HCT116 (cell line): ENCODE results near the gene CTSH. TPM values are rescaled to one million over a fixed set of nuclear protein-coding genes. Genes with fewer than 3 reads are reported as not detected.

Source experiments
- ATAC-seq: fragments of 200-7000 bp; cut with Tn5 transposase; 2 replicates; pipeline ENCODE4 v1.9.1; 2020; ENCODE audit warnings: mild to moderate bottlenecking, moderate library complexity
- BruUV-seq: library from RNA; stranded (reverse); fragments of 400-500 nt; replicated peaks from 2 replicates; lab custom pipeline; 2021; lab: Mats Ljungman, UMichigan
- CTCF ChIA-PET: fragments of 300-600 bp; sonication (Branson Sonifier 250); formaldehyde crosslinking; loops from one replicate; lab custom pipeline; 2021; ENCODE audit warnings: antibody characterized with exemption; lab: Charles Lee
- POLR2A ChIA-PET: fragments of 300-600, 350-600 bp; sonication (Branson Sonifier 250); formaldehyde crosslinking; loops from one replicate; lab custom pipeline; 2021; ENCODE audit warnings: antibody characterized with exemption; lab: Charles Lee
- RAD21 ChIA-PET, 2 experiments: fragments of 300-600 bp; sonication (Branson Sonifier 250); formaldehyde crosslinking; loops; one replicate each; lab custom pipeline; 2023; ENCODE audit warnings: low total read pairs in 2 of 2; ENCODE audit not compliant: uncharacterized antibody in 2 of 2, unreplicated experiment in 2 of 2, low non-redundant PET in 1 of 2; lab: Charles Lee
- DNase-seq: peaks from one replicate; pipeline ENCODE4 v3.0.0-alpha.2; 2010; ENCODE audit warnings: low read depth, low spot score
- H2AFZ ChIP-seq: fragments of 200-600 bp; shearing (Covaris generic), sonication (generic); 2 replicates; pipeline ENCODE4 v1.6.1; 2017; ENCODE audit warnings: low read depth, mixed run types, mixed read lengths, antibody characterized with exemption, low read length; ENCODE audit not compliant: poor library complexity, severe bottlenecking
- H3K27ac ChIP-seq: 2 replicates; pipeline ENCODE4 v1.5.1; 2012; ENCODE audit warnings: low read depth, low read length
- H3K27me3 ChIP-seq: fragments of 200-600 bp; sonication (generic); 2 replicates; pipeline ENCODE4 v1.6.1; 2016; ENCODE audit warnings: mixed run types, low read length, mixed read lengths; ENCODE audit not compliant: insufficient read depth
- H3K36me3 ChIP-seq, 2 experiments: fragments of 200-500 bp in 1 of 2; fragments of 200-600 bp in 1 of 2; sonication (Bioruptor generic) in 1 of 2; sonication (generic) in 1 of 2; 2 replicates each; pipeline versions ENCODE4 v1.5.1 to v1.6.1; 2014 to 2016; ENCODE audit warnings: low read length in 2 of 2, inconsistent platforms in 1 of 2, mixed read lengths in 1 of 2, mixed run types in 1 of 2; ENCODE audit not compliant: insufficient read depth in 2 of 2, control insufficient read depth in 1 of 2
- H3K4me1 ChIP-seq, 2 experiments: fragments of 200-600 bp in 1 of 2; sonication (generic) in 1 of 2; 2 replicates each; pipeline versions ENCODE4 v1.5.1 to v1.6.1; 2012 to 2017; ENCODE audit warnings: low read length in 2 of 2, inconsistent platforms in 1 of 2, mild to moderate bottlenecking in 1 of 2, mixed read lengths in 1 of 2, mixed run types in 1 of 2, moderate library complexity in 1 of 2; ENCODE audit not compliant: insufficient read depth in 2 of 2, control insufficient read depth in 1 of 2
- H3K4me2 ChIP-seq: fragments of 200-600 bp; sonication (generic); 2 replicates; pipeline ENCODE4 v1.6.1; 2017; ENCODE audit warnings: mixed run types, low read length, mixed read lengths
- H3K4me3 ChIP-seq, 2 experiments: fragments of 200-600 bp in 1 of 2; sonication (generic) in 1 of 2; replicated peaks in 1 of 2; 2 replicates each; pipeline ENCODE4 v1.5.1; 2011 to 2016; ENCODE audit warnings: low read length in 2 of 2, control low read depth in 1 of 2, low read depth in 1 of 2, mild to moderate bottlenecking in 1 of 2, mixed read lengths in 1 of 2, mixed run types in 1 of 2
- H3K79me2 ChIP-seq: fragments of 200-600 bp; sonication (generic); 2 replicates; pipeline ENCODE4 v1.6.1; 2017; ENCODE audit warnings: mild to moderate bottlenecking, mixed run types, low read length, moderate library complexity, mixed read lengths; ENCODE audit not compliant: insufficient read depth
- H3K9ac ChIP-seq: fragments of 200-600 bp; sonication (generic); 2 replicates; pipeline ENCODE4 v1.6.1; 2016; ENCODE audit warnings: low read length, mixed read lengths
- H3K9me2 ChIP-seq: fragments of 200-600 bp; sonication (generic), shearing (Covaris generic); 2 replicates; pipeline ENCODE4 v1.6.1; 2017; ENCODE audit warnings: mixed run types, mild to moderate bottlenecking, moderate library complexity; ENCODE audit not compliant: insufficient read depth
- H3K9me3 ChIP-seq, 2 experiments: fragments of 200-500 bp in 1 of 2; fragments of 200-600 bp in 1 of 2; sonication (Bioruptor generic) in 1 of 2; sonication (generic) in 1 of 2; 2 replicates each; pipeline ENCODE4 v1.6.1; 2014 to 2017; ENCODE audit warnings: low read length in 2 of 2, mixed read lengths in 2 of 2, inconsistent platforms in 1 of 2, low read depth in 1 of 2, mild to moderate bottlenecking in 1 of 2, mixed run types in 1 of 2, moderate library complexity in 1 of 2; ENCODE audit not compliant: control insufficient read depth in 1 of 2, insufficient read depth in 1 of 2
- H4K20me1 ChIP-seq: fragments of 200-600 bp; sonication (generic), shearing (Covaris generic); 2 replicates; pipeline ENCODE4 v1.6.1; 2017; ENCODE audit warnings: mixed run types, mild to moderate bottlenecking, moderate library complexity; ENCODE audit not compliant: insufficient read depth
- CEBPB ChIP-seq: IDR thresholded peaks from 2 replicates; pipeline ENCODE4 v1.6.1; 2012; ENCODE audit warnings: low read depth
- RAD21 ChIP-seq: IDR thresholded peaks from 2 replicates; pipeline ENCODE4 v1.6.1; 2012; ENCODE audit warnings: low read depth, mild to moderate bottlenecking
- SRF ChIP-seq: IDR thresholded peaks from 2 replicates; pipeline ENCODE4 v1.6.1; 2012; ENCODE audit warnings: low read depth
- TCF7L2 ChIP-seq: IDR thresholded peaks from 2 replicates; pipeline ENCODE4 v1.7.0; 2011; ENCODE audit warnings: borderline replicate concordance, inconsistent platforms; ENCODE audit not compliant: insufficient read depth, insufficient read length; ENCODE audit errors: extremely low read depth
- ZNF274 ChIP-seq: fragments of 200-500 bp; sonication (Bioruptor generic); IDR thresholded peaks from 2 replicates; pipeline ENCODE4 v1.6.1; 2014; ENCODE audit warnings: mild to moderate bottlenecking, low read depth, low read length, inconsistent platforms
- intact Hi-C: fragments of 100-400 bp; cut with micrococcal nuclease; formaldehyde crosslinking; loops from 2 replicates; pipeline ENCODE4 v1.10.0; 2022
- total RNA-seq: library from RNA; stranded (reverse); gene quantifications from one replicate; pipeline ENCODE4 v1.2.1, GENCODE V29; 2021; ENCODE audit not compliant: unreplicated experiment
- TF ChIP-seq, protein P1 (sequence below), 3 experiments: fragments of 200-600 bp in 1 of 3; sonication (generic) in 1 of 3; IDR thresholded peaks in 2 of 3; conservative IDR thresholded peaks in 1 of 3; 2 replicates each; pipeline ENCODE4 v1.5.1; 2012 to 2017; ENCODE audit warnings: low read depth in 2 of 3, low read length in 2 of 3, antibody characterized with exemption in 1 of 3, borderline replicate concordance in 1 of 3, control low read depth in 1 of 3, mild to moderate bottlenecking in 1 of 3, mixed read lengths in 1 of 3, mixed run types in 1 of 3, moderate library complexity in 1 of 3; ENCODE audit not compliant: insufficient read depth in 1 of 3

CTSH gene
- total RNA-seq, 1 experiment from 2014 or later, result 37.5 TPM

DNA sequence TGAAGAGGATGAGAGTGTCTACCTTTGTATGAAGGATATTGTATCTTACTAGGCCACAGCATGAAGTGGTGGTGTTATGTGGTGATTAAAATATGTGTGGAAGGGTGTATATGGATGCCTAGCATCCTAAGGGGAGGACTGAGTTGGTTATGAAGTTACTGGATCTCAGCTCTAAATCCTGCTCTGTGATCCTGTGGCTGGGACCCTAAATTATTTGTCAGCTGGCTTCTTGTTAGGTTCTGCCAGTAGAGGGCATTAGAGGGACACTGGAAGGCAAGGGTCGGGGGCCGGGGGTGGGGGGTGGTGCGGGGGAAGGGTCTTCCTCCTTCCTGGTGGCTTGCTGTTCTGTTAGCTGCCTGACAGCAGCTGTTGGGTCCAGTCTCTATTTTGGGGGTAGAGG is 37.3 kb downstream of the CTSH start:
- DNase-seq (no peak), ATAC-seq (no peak)
- Histone ChIP-seq H3K9ac (no peak overlapping the region), H3K4me2 (no peak overlapping the region), H3K9me2 (no peaks in the 10 kb centered on the region), H4K20me1 (no peaks in the 10 kb centered on the region; the same call in 1 of the 2 replicates), H3K27me3 (no peaks in the 10 kb centered on the region), H3K9me3 (no peaks in the 10 kb centered on the region), H3K4me1 (no peaks in the 10 kb centered on the region), H2AFZ (no peak overlapping the region), H3K27ac (no peak overlapping the region), H3K36me3 (peaks cover 43 to 48% of the 10 kb centered on the region in 2 experiments), H3K4me3 (no peak overlapping the region), H3K79me2 (peaks cover 11% of the 10 kb centered on the region; the same call in 1 of the 2 replicates)
- RAD21 ChIA-PET, result interaction anchor here (0.6 to 1.0 kb wide), 3 partner anchors 118 to 600 kb away, joined by 3 to 7 read pairs (median 4); no protein-coding TSS in a partner anchor
- CTCF ChIA-PET, result interaction anchor here (0.6 to 6.0 kb wide), 10 partner anchors 8 to 345 kb away, joined by 3 to 35 read pairs (median 4); no protein-coding TSS in a partner anchor
- TF ChIP-seq, protein P1, sequence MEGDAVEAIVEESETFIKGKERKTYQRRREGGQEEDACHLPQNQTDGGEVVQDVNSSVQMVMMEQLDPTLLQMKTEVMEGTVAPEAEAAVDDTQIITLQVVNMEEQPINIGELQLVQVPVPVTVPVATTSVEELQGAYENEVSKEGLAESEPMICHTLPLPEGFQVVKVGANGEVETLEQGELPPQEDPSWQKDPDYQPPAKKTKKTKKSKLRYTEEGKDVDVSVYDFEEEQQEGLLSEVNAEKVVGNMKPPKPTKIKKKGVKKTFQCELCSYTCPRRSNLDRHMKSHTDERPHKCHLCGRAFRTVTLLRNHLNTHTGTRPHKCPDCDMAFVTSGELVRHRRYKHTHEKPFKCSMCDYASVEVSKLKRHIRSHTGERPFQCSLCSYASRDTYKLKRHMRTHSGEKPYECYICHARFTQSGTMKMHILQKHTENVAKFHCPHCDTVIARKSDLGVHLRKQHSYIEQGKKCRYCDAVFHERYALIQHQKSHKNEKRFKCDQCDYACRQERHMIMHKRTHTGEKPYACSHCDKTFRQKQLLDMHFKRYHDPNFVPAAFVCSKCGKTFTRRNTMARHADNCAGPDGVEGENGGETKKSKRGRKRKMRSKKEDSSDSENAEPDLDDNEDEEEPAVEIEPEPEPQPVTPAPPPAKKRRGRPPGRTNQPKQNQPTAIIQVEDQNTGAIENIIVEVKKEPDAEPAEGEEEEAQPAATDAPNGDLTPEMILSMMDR (IDR thresholded peaks at IDR 0.05 in 2 of 3, conservative IDR thresholded peaks at IDR 0.05 in 1 of 3; ENCODE audit: borderline replicate concordance in 1 of 3, insufficient read depth in 1 of 3, low read depth in 2 of 3, low read length in 2 of 3), result peak in 2 of 3 experiments; percentile 31 to 32; a peak in 1 of 6 replicates
- TF ChIP-seq ZNF274 (no peak), RAD21 (0 out of 2 replicates have a peak, but pooled peaks have one; percentile 12)
- BruUV-seq, result no TSS peak
- intact Hi-C loops, result no loop called here
- POLR2A ChIA-PET, result interaction anchor here (0.6 to 1.1 kb wide), 3 partner anchors 10 to 72 kb away, joined by 3 to 4 read pairs (median 3); no protein-coding TSS in a partner anchor

- H3K9ac ChIP-seq, result no peak overlapping the region
- TF ChIP-seq SRF (no peak), TCF7L2 (no peak), RAD21 (no peak), CEBPB (0 out of 2 replicates have a peak, but pooled peaks have one; percentile 11)
- H4K20me1 ChIP-seq, result 0 out of 2 replicates have a peak, but pooled peaks cover 7% of the 10 kb centered on the region
- no peaks in the 10 kb centered on the region for H3K27me3 ChIP-seq
- H3K27ac ChIP-seq, result no peak overlapping the region
- no peaks in the 10 kb centered on the region for H3K9me2 ChIP-seq
- intact Hi-C loops, result no loop called here
- RAD21 ChIA-PET, result no interaction called here
- POLR2A ChIA-PET, result no interaction called here
- no TSS peak for BruUV-seq
- H3K4me2 ChIP-seq, result no peak overlapping the region
- H3K36me3 ChIP-seq, result peaks cover 43 to 55% of the 10 kb centered on the region in 2 experiments
- H3K4me1 ChIP-seq, result no peaks in the 10 kb centered on the region
- peaks cover 10% of the 10 kb centered on the region for H3K79me2 ChIP-seq
- DNase-seq (no peak), ATAC-seq (no peak)
- CTCF ChIA-PET, result interaction anchor here (1.3 to 6.0 kb wide), 2 partner anchors 73 to 101 kb away, joined by 3 to 35 read pairs; no protein-coding TSS in a partner anchor
- H2AFZ ChIP-seq, result no peak overlapping the region
- H3K9me3 ChIP-seq, result no peaks in the 10 kb centered on the region
- no peak overlapping the region for H3K4me3 ChIP-seq
Measured at GRCh38 chr15:78906316-78906620, 38.6 kb downstream of the CTSH start.
